ENCODE measurements around the gene DDX52.

The DDX52 gene

GRCh38 chr17:37562016-37562745 lies 81.1 kb downstream of the DDX52 start:
- H3K27ac ChIP-seq, result no peak overlapping the region
- TF ChIP-seq ZFX (IDR thresholded peaks at IDR 0.05; ENCODE audit: borderline replicate concordance), result no peak
- TF ChIP-seq, protein P1, sequence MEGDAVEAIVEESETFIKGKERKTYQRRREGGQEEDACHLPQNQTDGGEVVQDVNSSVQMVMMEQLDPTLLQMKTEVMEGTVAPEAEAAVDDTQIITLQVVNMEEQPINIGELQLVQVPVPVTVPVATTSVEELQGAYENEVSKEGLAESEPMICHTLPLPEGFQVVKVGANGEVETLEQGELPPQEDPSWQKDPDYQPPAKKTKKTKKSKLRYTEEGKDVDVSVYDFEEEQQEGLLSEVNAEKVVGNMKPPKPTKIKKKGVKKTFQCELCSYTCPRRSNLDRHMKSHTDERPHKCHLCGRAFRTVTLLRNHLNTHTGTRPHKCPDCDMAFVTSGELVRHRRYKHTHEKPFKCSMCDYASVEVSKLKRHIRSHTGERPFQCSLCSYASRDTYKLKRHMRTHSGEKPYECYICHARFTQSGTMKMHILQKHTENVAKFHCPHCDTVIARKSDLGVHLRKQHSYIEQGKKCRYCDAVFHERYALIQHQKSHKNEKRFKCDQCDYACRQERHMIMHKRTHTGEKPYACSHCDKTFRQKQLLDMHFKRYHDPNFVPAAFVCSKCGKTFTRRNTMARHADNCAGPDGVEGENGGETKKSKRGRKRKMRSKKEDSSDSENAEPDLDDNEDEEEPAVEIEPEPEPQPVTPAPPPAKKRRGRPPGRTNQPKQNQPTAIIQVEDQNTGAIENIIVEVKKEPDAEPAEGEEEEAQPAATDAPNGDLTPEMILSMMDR (IDR thresholded peaks at IDR 0.05), result no peak

Data from 22Rv1 (cell line).